ENCODE measurements around the gene OPN4.

DNA sequence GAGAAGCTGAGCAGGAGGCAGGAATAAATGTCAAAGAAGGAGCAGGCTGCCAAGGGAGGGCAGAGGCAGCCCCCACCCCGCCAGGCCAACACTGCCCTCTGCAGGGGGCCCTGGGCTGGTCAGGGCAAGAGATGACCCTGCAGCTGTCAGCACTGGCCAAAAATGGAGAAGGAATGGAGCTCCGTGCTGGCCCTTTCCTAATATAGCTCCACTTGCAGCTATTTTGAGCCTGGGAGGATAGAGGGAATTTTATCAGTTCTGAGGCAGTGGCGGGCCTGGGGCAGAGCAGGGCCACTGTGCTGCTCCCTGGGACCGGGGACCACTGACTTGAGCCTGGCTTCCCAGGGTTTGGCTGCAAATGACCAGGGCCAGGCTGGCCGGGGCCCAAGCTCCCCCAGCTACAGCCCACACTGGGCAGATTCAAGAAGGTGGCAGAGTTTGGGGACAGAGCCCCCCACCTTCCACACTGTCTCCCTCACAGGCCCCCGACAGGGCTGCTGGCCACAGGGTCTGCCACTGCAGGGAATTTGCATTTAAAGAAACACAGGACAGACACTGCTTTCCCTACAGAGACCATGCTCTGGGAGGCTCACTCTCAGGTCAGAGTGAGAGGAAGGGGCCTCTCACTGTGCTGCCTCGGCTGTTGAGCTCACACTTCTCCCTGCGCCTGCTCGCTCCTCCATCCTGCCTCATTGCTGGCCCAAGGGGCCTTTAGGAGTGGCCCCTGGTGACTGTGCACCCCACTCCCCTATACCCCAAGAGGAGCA, 30.2 kb downstream of the OPN4 start:
- TF ChIP-seq, protein P1, sequence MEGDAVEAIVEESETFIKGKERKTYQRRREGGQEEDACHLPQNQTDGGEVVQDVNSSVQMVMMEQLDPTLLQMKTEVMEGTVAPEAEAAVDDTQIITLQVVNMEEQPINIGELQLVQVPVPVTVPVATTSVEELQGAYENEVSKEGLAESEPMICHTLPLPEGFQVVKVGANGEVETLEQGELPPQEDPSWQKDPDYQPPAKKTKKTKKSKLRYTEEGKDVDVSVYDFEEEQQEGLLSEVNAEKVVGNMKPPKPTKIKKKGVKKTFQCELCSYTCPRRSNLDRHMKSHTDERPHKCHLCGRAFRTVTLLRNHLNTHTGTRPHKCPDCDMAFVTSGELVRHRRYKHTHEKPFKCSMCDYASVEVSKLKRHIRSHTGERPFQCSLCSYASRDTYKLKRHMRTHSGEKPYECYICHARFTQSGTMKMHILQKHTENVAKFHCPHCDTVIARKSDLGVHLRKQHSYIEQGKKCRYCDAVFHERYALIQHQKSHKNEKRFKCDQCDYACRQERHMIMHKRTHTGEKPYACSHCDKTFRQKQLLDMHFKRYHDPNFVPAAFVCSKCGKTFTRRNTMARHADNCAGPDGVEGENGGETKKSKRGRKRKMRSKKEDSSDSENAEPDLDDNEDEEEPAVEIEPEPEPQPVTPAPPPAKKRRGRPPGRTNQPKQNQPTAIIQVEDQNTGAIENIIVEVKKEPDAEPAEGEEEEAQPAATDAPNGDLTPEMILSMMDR (IDR thresholded peaks at IDR 0.05; ENCODE audit: insufficient read depth, low read depth, low read length), result no peak
- TF ChIP-seq EZH2 (IDR thresholded peaks at IDR 0.05; ENCODE audit: insufficient read depth, low read length), result no peak

Measured in astrocyte (in vitro differentiated cells and primary cell).